H9 (cell line): ENCODE results near the gene ADCK2. TPM values are rescaled to one million over a fixed set of nuclear protein-coding genes. Genes with fewer than 3 reads are reported as not detected.
A peak's percentile ranks its signal among the peaks of the same experiment; 100 is the strongest.

ENCODE experiments used
- DNase-seq: peaks from one replicate; pipeline ENCODE4 v3.0.0-alpha.2; 2017
- H2AFZ ChIP-seq: one replicate; pipeline ENCODE4 v1.6.1; 2013; ENCODE audit warnings: mild to moderate bottlenecking, low read length, control low read depth, moderate library complexity
- H2AK5ac ChIP-seq: 2 replicates; pipeline ENCODE4 v1.6.1; 2013; ENCODE audit warnings: low read length, control low read depth, mixed read lengths; ENCODE audit not compliant: insufficient read length
- H2BK120ac ChIP-seq: one replicate; pipeline ENCODE4 v1.6.1; 2013; ENCODE audit warnings: low read depth, mild to moderate bottlenecking, low read length, control low read depth, inconsistent platforms; ENCODE audit not compliant: poor library complexity, severe bottlenecking
- H2BK12ac ChIP-seq: 2 replicates; pipeline ENCODE4 v1.6.1; 2013; ENCODE audit warnings: low read length, control low read depth, mixed read lengths, low read depth; ENCODE audit not compliant: insufficient read length
- H2BK15ac ChIP-seq: 2 replicates; pipeline ENCODE4 v1.6.1; 2013; ENCODE audit warnings: low read depth, low read length, control low read depth
- H2BK20ac ChIP-seq: one replicate; pipeline ENCODE4 v1.6.1; 2013; ENCODE audit warnings: low read depth, mild to moderate bottlenecking, low read length, control low read depth, inconsistent platforms; ENCODE audit not compliant: poor library complexity, severe bottlenecking
- H2BK5ac ChIP-seq: 2 replicates; pipeline ENCODE4 v1.6.1; 2013; ENCODE audit warnings: low read length, control low read depth, mixed read lengths; ENCODE audit not compliant: insufficient read length
- H3K14ac ChIP-seq: 2 replicates; pipeline ENCODE4 v1.6.1; 2013; ENCODE audit warnings: low read length, control low read depth; ENCODE audit not compliant: insufficient read depth
- H3K18ac ChIP-seq: 2 replicates; pipeline ENCODE4 v1.6.1; 2013; ENCODE audit warnings: low read depth, mild to moderate bottlenecking, mixed read lengths, low read length, control low read depth; ENCODE audit not compliant: insufficient read length
- H3K23ac ChIP-seq: 2 replicates; pipeline ENCODE4 v1.6.1; 2013; ENCODE audit warnings: low read length, control low read depth, mixed read lengths, low read depth; ENCODE audit not compliant: insufficient read length
- H3K23me2 ChIP-seq: 2 replicates; pipeline ENCODE4 v1.6.1; 2013; ENCODE audit warnings: low read depth, mild to moderate bottlenecking, mixed read lengths, low read length, control low read depth; ENCODE audit not compliant: insufficient read length, poor library complexity, severe bottlenecking
- H3K27ac ChIP-seq: 2 replicates; pipeline ENCODE4 v1.5.1; 2013; ENCODE audit warnings: low read length, control low read depth, mixed read lengths, low read depth; ENCODE audit not compliant: insufficient read length
- H3K27me3 ChIP-seq: 2 replicates; pipeline ENCODE4 v1.6.1; 2013; ENCODE audit warnings: low read length, control low read depth, inconsistent platforms; ENCODE audit not compliant: insufficient read depth
- H3K4ac ChIP-seq: 2 replicates; pipeline ENCODE4 v1.6.1; 2013; ENCODE audit warnings: low read depth, mild to moderate bottlenecking, control low read depth, inconsistent platforms, low read length, moderate library complexity
- H3K4me1 ChIP-seq: 2 replicates; pipeline ENCODE4 v1.6.1; 2013; ENCODE audit warnings: low read length, control low read depth, inconsistent platforms; ENCODE audit not compliant: insufficient read depth
- H3K4me2 ChIP-seq: 2 replicates; pipeline ENCODE4 v1.6.1; 2013; ENCODE audit warnings: low read length, control low read depth, mixed read lengths; ENCODE audit not compliant: insufficient read length, insufficient read depth
- H3K56ac ChIP-seq: 2 replicates; pipeline ENCODE4 v1.6.1; 2013; ENCODE audit warnings: low read depth, mild to moderate bottlenecking, mixed read lengths, low read length, control low read depth; ENCODE audit not compliant: insufficient read length
- H3K79me1 ChIP-seq: 2 replicates; pipeline ENCODE4 v1.6.1; 2013; ENCODE audit warnings: low read depth, mild to moderate bottlenecking, moderate library complexity, low read length, control low read depth, inconsistent platforms; ENCODE audit not compliant: insufficient read depth, poor library complexity, severe bottlenecking
- H3K79me2 ChIP-seq: 2 replicates; pipeline ENCODE4 v1.6.1; 2013; ENCODE audit warnings: low read length, control low read depth, inconsistent platforms; ENCODE audit not compliant: insufficient read depth
- H3K9ac ChIP-seq: 2 replicates; pipeline ENCODE4 v1.6.1; 2013; ENCODE audit warnings: low read length, control low read depth, mixed read lengths; ENCODE audit not compliant: insufficient read length; ENCODE audit errors: extremely low read depth
- H3K9me3 ChIP-seq: one replicate; pipeline ENCODE4 v1.6.1; 2013; ENCODE audit warnings: low read depth, low read length, inconsistent platforms; ENCODE audit not compliant: control insufficient read depth
- H3T11ph ChIP-seq: one replicate; pipeline ENCODE4 v1.6.1; 2013; ENCODE audit warnings: mild to moderate bottlenecking, low read length, control low read depth, inconsistent platforms
- H4K20me1 ChIP-seq: one replicate; pipeline ENCODE4 v1.6.1; 2013; ENCODE audit not compliant: control insufficient read depth, insufficient read length, insufficient read depth
- H4K5ac ChIP-seq: 2 replicates; pipeline ENCODE4 v1.6.1; 2013; ENCODE audit warnings: low read depth, mild to moderate bottlenecking, mixed read lengths, low read length, control low read depth; ENCODE audit not compliant: insufficient read length
- H4K8ac ChIP-seq: replicated peaks from 2 replicates; pipeline ENCODE4 v1.6.1; 2013; ENCODE audit warnings: low read length, control low read depth, mixed read lengths, low read depth; ENCODE audit not compliant: insufficient read length
- H4K91ac ChIP-seq: 2 replicates; pipeline ENCODE4 v1.6.1; 2013; ENCODE audit warnings: low read depth, mild to moderate bottlenecking, moderate library complexity, mixed read lengths, low read length, control low read depth; ENCODE audit not compliant: insufficient read length
- H3K27ac Mint-ChIP-seq, 3 experiments: 2 replicates in 2 of 3; 3 replicates in 1 of 3; pipeline ENCODE4 v1.8.0; 2020 to 2021; ENCODE audit warnings: mixed read lengths in 3 of 3, mild to moderate bottlenecking in 1 of 3, moderate library complexity in 1 of 3
- H3K27me3 Mint-ChIP-seq: 2 replicates; pipeline ENCODE4 v1.8.0; 2021; ENCODE audit warnings: low read depth, mild to moderate bottlenecking, moderate library complexity, mixed read lengths
- H3K36me3 Mint-ChIP-seq, 3 experiments: 2 replicates in 2 of 3; 3 replicates in 1 of 3; pipeline ENCODE4 v1.8.0; 2020 to 2021; ENCODE audit warnings: low read depth in 3 of 3, mixed read lengths in 3 of 3; ENCODE audit not compliant: insufficient read depth in 1 of 3
- H3K4me1 Mint-ChIP-seq, 2 experiments: 2 replicates each; pipeline ENCODE4 v1.8.0; 2020; ENCODE audit warnings: mixed read lengths in 2 of 2
- H3K4me3 Mint-ChIP-seq, 2 experiments: 2 replicates in 1 of 2; 3 replicates in 1 of 2; pipeline ENCODE4 v1.8.0; 2020 to 2021; ENCODE audit warnings: mild to moderate bottlenecking in 2 of 2, mixed read lengths in 2 of 2, moderate library complexity in 1 of 2
- H3K9me3 Mint-ChIP-seq, 2 experiments: 2 replicates in 1 of 2; 3 replicates in 1 of 2; pipeline ENCODE4 v1.8.0; 2020; ENCODE audit warnings: mild to moderate bottlenecking in 2 of 2, mixed read lengths in 2 of 2, moderate library complexity in 1 of 2
- CTCF ChIP-seq: fragments of 200-600 bp; sonication (generic); conservative IDR thresholded peaks from 3 replicates; pipeline ENCODE4 v1.8.0; 2021; ENCODE audit warnings: antibody characterized with exemption, mild to moderate bottlenecking
- WGBS: extraction: QIAGEN DNeasy Blood & Tissue Kit; methylation state at CpG from one replicate; pipeline ENCODE4 v1.1.7; 2013; ENCODE audit warnings: missing lambda C conversion rate, low lambda C conversion rate, mixed read lengths; ENCODE audit not compliant: insufficient read length; ENCODE audit errors: extremely low coverage; 5-methylcytosine and 5-hydroxymethylcytosine counted together
- total RNA-seq: library from RNA; stranded (reverse); gene quantifications from 2 replicates; pipeline ENCODE4 v1.2.1, GENCODE V29; 2021

ADCK2 gene
- total RNA-seq, 1 experiment from 2014 or later: 12.4 TPM

GRCh38 chr7:140623980-140624379 is 48.8 kb upstream of the ADCK2 start:
- Mint-ChIP-seq H3K9me3 (no peaks in the 10 kb centered on the region), H3K4me1 (peaks cover 17 to 20% of the 10 kb centered on the region in 2 experiments), H3K4me3 (no peak overlapping the region), H3K27me3 (no peaks in the 10 kb centered on the region), H3K36me3 (peaks cover 0 to 4% (median 0%) of the 10 kb centered on the region in 3 experiments; a peak in 1 of 7 replicates), H3K27ac (peak overlapping the region; percentile 1 to 41 (median 5); a peak in 3 of 7 replicates)
- peaks cover 3% of the 10 kb centered on the region; the same call in 1 of the 2 replicates for H3K4me1 ChIP-seq
- no peak overlapping the region for H2BK15ac ChIP-seq
- no peak for DNase-seq
- TF ChIP-seq CTCF: no peak
- no peak overlapping the region for H4K5ac ChIP-seq
- no peak overlapping the region for H2BK20ac ChIP-seq
- no peaks in the 10 kb centered on the region for H3K27me3 ChIP-seq
- no peak overlapping the region for H3K23ac ChIP-seq
- no peak overlapping the region for H3K18ac ChIP-seq
- H3K4me2 ChIP-seq: no peak overlapping the region
- H2BK12ac ChIP-seq: no peak overlapping the region
- H3K79me1 ChIP-seq: no peaks in the 10 kb centered on the region
- no peak overlapping the region for H3K56ac ChIP-seq
- peak overlapping the region; percentile 33 for H4K91ac ChIP-seq
- no peak overlapping the region for H2BK120ac ChIP-seq
- H3K9ac ChIP-seq: no peak overlapping the region
- no peak overlapping the region for H3K4ac ChIP-seq
- WGBS: no CpG with 5 or more reads among the region's 6 CpGs
- H2AK5ac ChIP-seq: no peak overlapping the region
- no peaks in the 10 kb centered on the region for H4K20me1 ChIP-seq
- H3K9me3 ChIP-seq: no peaks in the 10 kb centered on the region
- H3K27ac ChIP-seq: no peak overlapping the region
- no peak overlapping the region for H2BK5ac ChIP-seq
- no peak overlapping the region for H3T11ph ChIP-seq
- no peak overlapping the region for H2AFZ ChIP-seq
- no peak overlapping the region for H3K14ac ChIP-seq
- no peak overlapping the region for H4K8ac ChIP-seq
- H3K23me2 ChIP-seq: no peaks in the 10 kb centered on the region
- no peaks in the 10 kb centered on the region for H3K79me2 ChIP-seq
